MM.1S (cell line): ENCODE measurements around the gene GNG12.

Source experiments
- DNase-seq: peaks from one replicate; pipeline ENCODE4 v3.0.0-alpha.2; 2015
- H2AFZ ChIP-seq: fragments of 300-600 bp; sonication (generic); 2 replicates; pipeline ENCODE4 v1.6.0; 2016; ENCODE audit warnings: antibody characterized with exemption, low read length
- H3F3A ChIP-seq: fragments of 300-600 bp; sonication (generic); 2 replicates; pipeline ENCODE4 v1.6.1; 2016; ENCODE audit warnings: mild to moderate bottlenecking, antibody characterized with exemption, low read length, moderate library complexity, mixed read lengths; ENCODE audit not compliant: insufficient read depth
- H3K27ac ChIP-seq: fragments of 300-600 bp; sonication (generic); 2 replicates; pipeline ENCODE4 v1.5.1; 2016; ENCODE audit warnings: mild to moderate bottlenecking, low read length
- H3K27me3 ChIP-seq: fragments of 300-600 bp; sonication (generic); replicated peaks from 2 replicates; pipeline ENCODE4 v1.6.0; 2016; ENCODE audit warnings: low read length; ENCODE audit not compliant: insufficient read depth
- H3K36me3 ChIP-seq: fragments of 300-600 bp; sonication (generic); replicated peaks from 2 replicates; pipeline ENCODE4 v1.6.1; 2016; ENCODE audit warnings: mild to moderate bottlenecking, low read length, mixed read lengths; ENCODE audit not compliant: insufficient read depth
- H3K4me1 ChIP-seq: fragments of 300-600 bp; sonication (generic); 2 replicates; pipeline ENCODE4 v1.6.1; 2016; ENCODE audit warnings: low read length, mixed read lengths
- H3K4me2 ChIP-seq: fragments of 300-600 bp; sonication (generic); 2 replicates; pipeline ENCODE4 v1.6.0; 2016; ENCODE audit warnings: low read depth, low read length
- H3K4me3 ChIP-seq: fragments of 300-600 bp; sonication (generic); 2 replicates; pipeline ENCODE4 v1.5.1; 2016; ENCODE audit warnings: low read length, mixed read lengths
- H3K79me2 ChIP-seq: fragments of 300-600 bp; sonication (generic); 2 replicates; pipeline ENCODE4 v1.6.1; 2016; ENCODE audit warnings: mixed run types, low read length, mixed read lengths
- H3K9ac ChIP-seq: fragments of 300-600 bp; sonication (generic); 2 replicates; pipeline ENCODE4 v1.6.1; 2016; ENCODE audit warnings: low read length, mixed read lengths
- H3K9me2 ChIP-seq: fragments of 300-600 bp; sonication (generic); replicated peaks from 2 replicates; pipeline ENCODE4 v1.6.1; 2016; ENCODE audit warnings: mild to moderate bottlenecking, low read length, mixed read lengths; ENCODE audit not compliant: insufficient read depth
- H3K9me3 ChIP-seq: fragments of 300-600 bp; sonication (generic); replicated peaks from 2 replicates; pipeline ENCODE4 v1.6.1; 2016; ENCODE audit warnings: mild to moderate bottlenecking, low read length, mixed read lengths; ENCODE audit not compliant: insufficient read depth
- H4K20me1 ChIP-seq: fragments of 300-600 bp; sonication (generic); 2 replicates; pipeline ENCODE4 v1.6.1; 2016; ENCODE audit warnings: mild to moderate bottlenecking, low read length, moderate library complexity, mixed read lengths; ENCODE audit not compliant: insufficient read depth
- EZH2 ChIP-seq: fragments of 300-600 bp; sonication (generic); optimal IDR thresholded peaks from 2 replicates; pipeline ENCODE3; 2017; ENCODE audit warnings: low read depth, mild to moderate bottlenecking, antibody characterized with exemption, low read length, mixed read lengths
- EZH2phosphoT487 ChIP-seq: fragments of 300-600 bp; sonication (generic); IDR thresholded peaks from 2 replicates; pipeline ENCODE4 v1.6.1; 2018; ENCODE audit warnings: antibody characterized with exemption, low read length
- TF ChIP-seq, protein P1 (sequence below): fragments of 300-600 bp; sonication (generic); IDR thresholded peaks from 2 replicates; pipeline ENCODE4 v1.5.1; 2016; ENCODE audit warnings: antibody characterized with exemption, low read length, mixed read lengths

Gene GNG12

DNA sequence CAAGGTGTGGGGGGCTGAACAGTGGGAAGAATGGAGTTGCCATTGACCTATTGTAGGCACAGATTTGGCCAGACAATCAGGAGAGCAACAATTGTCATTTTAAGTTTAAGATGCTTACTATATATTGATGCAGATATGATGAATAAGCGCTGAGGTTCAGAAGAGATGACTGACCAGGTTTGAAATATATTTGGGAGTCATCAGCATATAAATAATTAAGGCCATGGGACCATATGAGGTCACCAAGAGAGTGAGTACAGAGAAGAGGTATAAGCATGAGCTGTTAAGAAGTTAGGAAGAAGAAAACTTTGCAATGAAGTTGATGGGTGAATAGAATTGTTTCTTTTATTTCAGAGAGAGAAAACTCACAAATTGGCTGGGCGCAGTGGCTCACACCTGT is 152.8 kb downstream of the GNG12 start:
- DNase-seq = no peak
- H3K4me2 ChIP-seq = no peak overlapping the region

DNA sequence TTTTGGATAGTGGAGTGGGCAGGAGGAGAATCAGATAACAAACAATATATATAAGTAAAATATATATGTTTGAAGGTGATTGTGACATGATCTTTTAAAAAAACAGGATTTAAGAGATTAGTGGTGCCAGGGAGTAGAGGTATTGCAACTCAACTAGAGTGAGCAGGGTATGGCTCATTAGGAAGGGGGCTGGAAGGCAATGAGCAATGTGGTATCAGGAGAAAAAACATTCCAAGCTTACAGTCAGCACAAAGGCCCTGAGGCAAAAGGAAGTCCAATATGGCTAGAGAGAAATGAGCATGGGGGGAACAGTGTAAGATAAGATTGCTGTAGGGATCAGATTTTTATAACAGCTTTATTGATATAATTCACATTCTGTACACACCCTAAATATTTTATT is 153.6 kb downstream of the GNG12 start:
- no peaks in the 10 kb centered on the region for H3K79me2 ChIP-seq

More for the DNA sequence above, 152.8 kb downstream of the GNG12 start:
- H3F3A ChIP-seq = peaks cover 3% of the 10 kb centered on the region
- H3K9me2 ChIP-seq = no peaks in the 10 kb centered on the region
- H4K20me1 ChIP-seq = no peaks in the 10 kb centered on the region
- TF ChIP-seq EZH2phosphoT487 (no peak), EZH2 (no peak)
- TF ChIP-seq, protein P1, sequence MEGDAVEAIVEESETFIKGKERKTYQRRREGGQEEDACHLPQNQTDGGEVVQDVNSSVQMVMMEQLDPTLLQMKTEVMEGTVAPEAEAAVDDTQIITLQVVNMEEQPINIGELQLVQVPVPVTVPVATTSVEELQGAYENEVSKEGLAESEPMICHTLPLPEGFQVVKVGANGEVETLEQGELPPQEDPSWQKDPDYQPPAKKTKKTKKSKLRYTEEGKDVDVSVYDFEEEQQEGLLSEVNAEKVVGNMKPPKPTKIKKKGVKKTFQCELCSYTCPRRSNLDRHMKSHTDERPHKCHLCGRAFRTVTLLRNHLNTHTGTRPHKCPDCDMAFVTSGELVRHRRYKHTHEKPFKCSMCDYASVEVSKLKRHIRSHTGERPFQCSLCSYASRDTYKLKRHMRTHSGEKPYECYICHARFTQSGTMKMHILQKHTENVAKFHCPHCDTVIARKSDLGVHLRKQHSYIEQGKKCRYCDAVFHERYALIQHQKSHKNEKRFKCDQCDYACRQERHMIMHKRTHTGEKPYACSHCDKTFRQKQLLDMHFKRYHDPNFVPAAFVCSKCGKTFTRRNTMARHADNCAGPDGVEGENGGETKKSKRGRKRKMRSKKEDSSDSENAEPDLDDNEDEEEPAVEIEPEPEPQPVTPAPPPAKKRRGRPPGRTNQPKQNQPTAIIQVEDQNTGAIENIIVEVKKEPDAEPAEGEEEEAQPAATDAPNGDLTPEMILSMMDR = no peak
- no peaks in the 10 kb centered on the region for H3K27me3 ChIP-seq
- H2AFZ ChIP-seq = no peak overlapping the region
- H3K4me1 ChIP-seq = peaks cover 21% of the 10 kb centered on the region
- no peak overlapping the region for H3K4me3 ChIP-seq
- H3K9ac ChIP-seq = no peak overlapping the region
- H3K27ac ChIP-seq = no peak overlapping the region
- no peaks in the 10 kb centered on the region for H3K36me3 ChIP-seq
- peaks cover 2% of the 10 kb centered on the region for H3K79me2 ChIP-seq
- no peaks in the 10 kb centered on the region for H3K9me3 ChIP-seq

DNA sequence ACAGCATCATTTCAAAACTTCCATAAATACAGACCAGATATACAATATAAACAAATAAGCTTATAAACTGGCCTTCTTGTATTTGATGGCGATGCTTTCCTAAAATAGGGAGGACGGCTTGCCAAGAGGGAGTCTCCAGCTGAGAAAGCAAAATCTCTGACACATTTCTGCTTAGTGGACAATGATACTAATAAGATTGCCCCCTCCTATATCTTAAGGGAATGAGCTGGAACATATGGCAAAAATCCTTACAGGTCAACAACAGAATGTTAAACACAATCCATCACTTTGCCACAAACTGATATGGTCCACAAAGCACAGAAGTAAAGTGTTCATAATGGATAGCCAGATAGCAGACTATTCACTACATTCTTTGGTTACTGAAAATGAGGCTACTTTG is 155.3 kb downstream of the GNG12 start:
- Histone ChIP-seq H3K4me1 (peaks cover 31% of the 10 kb centered on the region), H3K79me2 (no peaks in the 10 kb centered on the region), H3K9me3 (no peaks in the 10 kb centered on the region), H3K36me3 (no peaks in the 10 kb centered on the region), H2AFZ (no peak overlapping the region), H3K9ac (no peak overlapping the region), H3K4me2 (no peak overlapping the region), H3K9me2 (no peaks in the 10 kb centered on the region), H3K27me3 (no peaks in the 10 kb centered on the region), H3K27ac (no peak overlapping the region), H4K20me1 (no peaks in the 10 kb centered on the region), H3F3A (peaks cover 7% of the 10 kb centered on the region; the same call in 1 of the 2 replicates), H3K4me3 (no peak overlapping the region)
- TF ChIP-seq EZH2 = no peak
- TF ChIP-seq, protein P1 = no peak
- TF ChIP-seq EZH2phosphoT487 = no peak
- DNase-seq = no peak

More for the DNA sequence above, 153.6 kb downstream of the GNG12 start:
- Histone ChIP-seq H3K9me3 (no peaks in the 10 kb centered on the region), H2AFZ (no peak overlapping the region), H4K20me1 (no peaks in the 10 kb centered on the region), H3K9me2 (no peaks in the 10 kb centered on the region), H3K4me3 (no peak overlapping the region), H3K27me3 (no peaks in the 10 kb centered on the region), H3K4me1 (peaks cover 28% of the 10 kb centered on the region), H3K9ac (no peak overlapping the region), H3F3A (no peaks in the 10 kb centered on the region), H3K27ac (no peak overlapping the region), H3K4me2 (no peak overlapping the region), H3K36me3 (no peaks in the 10 kb centered on the region)
- TF ChIP-seq EZH2 (no peak), EZH2phosphoT487 (no peak)
- TF ChIP-seq, protein P1 = no peak
- no peak for DNase-seq
